Left ventricle myocardium inferior (tissue), 1 donor: Measurements from ENCODE around the gene WTAP. TPM values are rescaled to one million over a fixed set of nuclear protein-coding genes. Genes with fewer than 3 reads are reported as not detected.
A peak's percentile ranks its signal among the peaks of the same experiment; 100 is the strongest.

Source experiments
- DNase-seq: peaks from one replicate; pipeline ENCODE4 v3.0.0-alpha.2; 2020
- H3K27ac ChIP-seq: fragments of 200-600 bp; replicated peaks from 2 replicates; pipeline ENCODE4 v1.8.0; 2021
- H3K27me3 ChIP-seq: fragments of 200-600 bp; 2 replicates; pipeline ENCODE4 v1.8.0; 2021; ENCODE audit warnings: low read depth
- H3K36me3 ChIP-seq: fragments of 200-600 bp; 2 replicates; pipeline ENCODE4 v1.8.0; 2021
- H3K4me1 ChIP-seq: fragments of 200-600 bp; 2 replicates; pipeline ENCODE4 v1.8.0; 2021
- H3K4me3 ChIP-seq: fragments of 200-600 bp; 2 replicates; pipeline ENCODE4 v1.8.0; 2021; ENCODE audit warnings: mild to moderate bottlenecking, moderate library complexity
- H3K9me3 ChIP-seq: fragments of 200-600 bp; replicated peaks from 2 replicates; pipeline ENCODE4 v1.8.0; 2021
- CTCF ChIP-seq: fragments of 200-600 bp; IDR thresholded peaks from 2 replicates; pipeline ENCODE4 v1.8.0; 2021; ENCODE audit warnings: antibody characterized with exemption, mild to moderate bottlenecking, borderline replicate concordance
- intact Hi-C: fragments of 100-400 bp; cut with micrococcal nuclease; formaldehyde crosslinking; loops from one replicate; pipeline ENCODE4 v1.11.0; 2022
- total RNA-seq: library from RNA; stranded (reverse); fragmentation: NEBNext Ultra II Directional; extraction: Animal tissue kit (Norgen Biotek cat#: 25700); gene quantifications from one replicate; pipeline ENCODE4 v1.2.1, GENCODE V29; 2021
- donor health status: DM: no; HTN: yes; CAD: no; lungs with severe emphysema.

Gene WTAP
- total RNA-seq, 1 donor from 2014 or later: 47.5 TPM

- Histone ChIP-seq H3K9me3 (no peaks in the 10 kb centered on the region), H3K4me3 (peak overlapping the region; percentile 87), H3K4me1 (peaks cover 28% of the 10 kb centered on the region), H3K36me3 (peaks cover 34% of the 10 kb centered on the region), H3K27ac (peak overlapping the region; percentile 99), H3K27me3 (no peaks in the 10 kb centered on the region)
- intact Hi-C loops: no loop called here
- peak; percentile 22 for DNase-seq
- TF ChIP-seq CTCF: no peak
These were observed 35.5 kb downstream of the WTAP start for GRCh38 chr6:159762681-159763293.

DNA sequence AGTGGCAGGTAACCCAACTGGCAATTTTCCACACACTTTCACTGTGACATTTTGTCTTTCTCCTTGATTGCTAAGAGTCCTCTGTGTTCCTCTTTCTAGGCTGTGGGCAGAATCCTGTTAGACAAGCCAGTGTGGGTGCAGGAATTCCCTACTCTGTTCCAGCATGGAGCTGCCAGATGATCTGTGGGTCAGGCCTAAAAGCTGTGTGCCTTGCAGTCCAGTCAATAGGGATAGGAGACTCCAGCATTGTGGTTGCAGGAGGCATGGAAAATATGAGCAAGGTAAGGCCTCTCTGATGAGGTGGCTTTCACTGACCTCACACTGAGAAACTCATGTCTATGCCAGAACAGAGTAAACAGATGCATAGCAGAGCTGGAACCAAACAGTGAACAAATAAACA, 39.6 kb downstream of the WTAP start:
- DNase-seq: no peak
- H3K36me3 ChIP-seq: peaks cover 44% of the 10 kb centered on the region
- no peak overlapping the region for H3K27ac ChIP-seq
- H3K27me3 ChIP-seq: no peaks in the 10 kb centered on the region
- H3K4me3 ChIP-seq: no peak overlapping the region
- TF ChIP-seq CTCF: no peak
- intact Hi-C loops: no loop called here
- H3K4me1 ChIP-seq: peaks cover 12% of the 10 kb centered on the region
- H3K9me3 ChIP-seq: no peaks in the 10 kb centered on the region

- intact Hi-C loops: no loop called here
- no peak for DNase-seq
- no peak for TF ChIP-seq CTCF
- H3K4me1 ChIP-seq: no peaks in the 10 kb centered on the region
- H3K4me3 ChIP-seq: no peak overlapping the region
- H3K36me3 ChIP-seq: peaks cover 38% of the 10 kb centered on the region
- H3K27me3 ChIP-seq: no peaks in the 10 kb centered on the region
- H3K27ac ChIP-seq: no peak overlapping the region
- H3K9me3 ChIP-seq: peaks cover 5% of the 10 kb centered on the region
These were observed 42.2 kb downstream of the WTAP start for GRCh38 chr6:159769470-159769869.

- DNase-seq: no peak
- Histone ChIP-seq H3K27me3 (no peaks in the 10 kb centered on the region), H3K4me1 (no peaks in the 10 kb centered on the region), H3K27ac (no peak overlapping the region), H3K36me3 (peaks cover 28% of the 10 kb centered on the region), H3K9me3 (peaks cover 5% of the 10 kb centered on the region), H3K4me3 (no peak overlapping the region)
- TF ChIP-seq CTCF: no peak
- intact Hi-C loops: no loop called here
These were observed 44.9 kb downstream of the WTAP start for GRCh38 chr6:159772196-159772595.

DNA sequence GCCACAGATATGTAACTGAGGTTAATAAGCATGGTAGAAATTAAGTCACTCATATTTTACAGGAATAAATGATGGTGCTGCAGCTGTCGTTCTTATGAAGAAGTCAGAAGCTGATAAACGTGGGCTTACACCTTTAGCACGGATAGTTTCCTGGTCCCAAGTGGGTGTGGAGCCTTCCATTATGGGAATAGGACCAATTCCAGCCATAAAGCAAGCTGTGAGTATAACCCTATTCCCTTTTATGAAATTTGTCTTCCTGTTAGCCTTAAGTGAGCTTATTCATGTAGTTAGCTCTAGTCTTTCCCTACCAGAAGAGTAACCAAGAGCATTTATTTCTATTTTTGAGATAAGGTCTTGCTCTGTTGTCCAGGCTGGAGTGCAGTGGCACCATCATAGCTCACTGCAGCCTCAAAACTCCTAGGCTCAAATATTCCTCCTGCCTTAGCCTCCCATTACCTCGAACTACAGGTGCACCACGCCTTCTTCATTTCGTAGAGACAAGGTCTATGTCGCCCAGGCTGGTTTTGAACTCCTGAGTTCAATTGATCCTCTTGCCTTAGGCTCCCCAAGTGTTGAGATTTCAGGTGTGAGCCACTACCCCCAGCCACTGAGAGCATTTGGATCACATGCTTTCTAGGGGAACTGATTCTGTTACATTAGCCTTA, 50.1 kb downstream of the WTAP start:
- no peak for TF ChIP-seq CTCF
- H3K36me3 ChIP-seq: peaks cover 56% of the 10 kb centered on the region
- intact Hi-C loops: no loop called here
- no peak overlapping the region for H3K27ac ChIP-seq
- H3K9me3 ChIP-seq: peaks cover 1% of the 10 kb centered on the region
- H3K4me1 ChIP-seq: peaks cover 5% of the 10 kb centered on the region
- DNase-seq: no peak
- no peaks in the 10 kb centered on the region for H3K27me3 ChIP-seq
- H3K4me3 ChIP-seq: no peak overlapping the region
